SU-DHL-6 (cell line): Measurements from ENCODE around the gene GLS.
"Not testable (repeated sequence)": the region's sequence is repeated elsewhere in the genome, so short reads cannot be mapped to it uniquely, and the experiment has no call there.

ENCODE experiments used
- H2AFZ ChIP-seq: fragments of 200-600 bp; sonication (generic); 2 replicates; pipeline ENCODE4 v1.6.1; 2014; ENCODE audit warnings: low read depth, mild to moderate bottlenecking, moderate library complexity, mixed read lengths, antibody characterized with exemption, low read length; ENCODE audit not compliant: severe bottlenecking
- H3F3A ChIP-seq: fragments of 200-600 bp; shearing (Covaris generic); 2 replicates; pipeline ENCODE4 v1.6.0; 2016; ENCODE audit warnings: antibody characterized with exemption, mild to moderate bottlenecking; ENCODE audit not compliant: insufficient read depth
- H3K27ac ChIP-seq: fragments of 200-600 bp; sonication (generic); 2 replicates; pipeline ENCODE4 v1.5.1; 2016; ENCODE audit warnings: low read depth, mild to moderate bottlenecking, low read length, moderate library complexity, mixed read lengths
- H3K27me3 ChIP-seq: fragments of 200-600 bp; sonication (generic), shearing (Covaris generic); 2 replicates; pipeline ENCODE4 v1.6.0; 2014; ENCODE audit warnings: mild to moderate bottlenecking, low read length
- H3K36me3 ChIP-seq: fragments of 200-600 bp; sonication (generic); 2 replicates; pipeline ENCODE4 v1.6.1; 2014; ENCODE audit warnings: mild to moderate bottlenecking, low read length, mixed read lengths
- H3K4me2 ChIP-seq: fragments of 300-600, 200-600 bp; shearing (Covaris generic), sonication (generic); 2 replicates; pipeline ENCODE4 v1.6.0; 2014; ENCODE audit warnings: low read length, low read depth, mild to moderate bottlenecking; ENCODE audit not compliant: poor library complexity, severe bottlenecking
- H3K4me3 ChIP-seq: fragments of 200-600 bp; sonication (generic); 2 replicates; pipeline ENCODE4 v1.5.1; 2014; ENCODE audit warnings: antibody characterized with exemption, low read length, mild to moderate bottlenecking, mixed read lengths; ENCODE audit not compliant: insufficient read depth, poor library complexity, severe bottlenecking
- H3K79me2 ChIP-seq: fragments of 200-600 bp; sonication (generic); 2 replicates; pipeline ENCODE4 v1.6.1; 2014; ENCODE audit warnings: mild to moderate bottlenecking, low read length, moderate library complexity; ENCODE audit not compliant: insufficient read depth
- H3K9ac ChIP-seq: fragments of 200-600 bp; sonication (generic); 2 replicates; pipeline ENCODE4 v1.7.0; 2014; ENCODE audit warnings: mild to moderate bottlenecking, low read length
- H3K9me2 ChIP-seq: fragments of 200-600 bp; sonication (generic); replicated peaks from 2 replicates; pipeline ENCODE4 v1.6.1; 2014; ENCODE audit warnings: low read length; ENCODE audit not compliant: insufficient read depth
- H3K9me3 ChIP-seq: fragments of 200-600 bp; sonication (generic); 2 replicates; pipeline ENCODE4 v1.6.1; 2014; ENCODE audit warnings: low read length, mixed read lengths; ENCODE audit not compliant: insufficient read depth
- H4K20me1 ChIP-seq: fragments of 200-600 bp; sonication (generic); 2 replicates; pipeline ENCODE4 v1.6.1; 2014; ENCODE audit warnings: low read depth, mild to moderate bottlenecking, antibody characterized with exemption, low read length, moderate library complexity, mixed read lengths
- EZH2phosphoT487 ChIP-seq: fragments of 200-600 bp; sonication (generic), shearing (Covaris generic); conservative IDR thresholded peaks from 2 replicates; pipeline ENCODE4 v1.6.1; 2018; ENCODE audit warnings: mild to moderate bottlenecking, antibody characterized with exemption, low read length, moderate library complexity, mixed read lengths
- TF ChIP-seq, protein P1 (sequence below): fragments of 200-600 bp; sonication (generic); IDR thresholded peaks from one replicate; pipeline ENCODE4 v1.5.1; 2017; ENCODE audit warnings: antibody characterized with exemption, mild to moderate bottlenecking, low read length, moderate library complexity; ENCODE audit not compliant: insufficient read depth, poor library complexity, severe bottlenecking

GLS gene

GRCh38 chr2:190950566-190950991 is 70.0 kb downstream of the GLS start:
- TF ChIP-seq EZH2phosphoT487, result no peak
- TF ChIP-seq, protein P1, sequence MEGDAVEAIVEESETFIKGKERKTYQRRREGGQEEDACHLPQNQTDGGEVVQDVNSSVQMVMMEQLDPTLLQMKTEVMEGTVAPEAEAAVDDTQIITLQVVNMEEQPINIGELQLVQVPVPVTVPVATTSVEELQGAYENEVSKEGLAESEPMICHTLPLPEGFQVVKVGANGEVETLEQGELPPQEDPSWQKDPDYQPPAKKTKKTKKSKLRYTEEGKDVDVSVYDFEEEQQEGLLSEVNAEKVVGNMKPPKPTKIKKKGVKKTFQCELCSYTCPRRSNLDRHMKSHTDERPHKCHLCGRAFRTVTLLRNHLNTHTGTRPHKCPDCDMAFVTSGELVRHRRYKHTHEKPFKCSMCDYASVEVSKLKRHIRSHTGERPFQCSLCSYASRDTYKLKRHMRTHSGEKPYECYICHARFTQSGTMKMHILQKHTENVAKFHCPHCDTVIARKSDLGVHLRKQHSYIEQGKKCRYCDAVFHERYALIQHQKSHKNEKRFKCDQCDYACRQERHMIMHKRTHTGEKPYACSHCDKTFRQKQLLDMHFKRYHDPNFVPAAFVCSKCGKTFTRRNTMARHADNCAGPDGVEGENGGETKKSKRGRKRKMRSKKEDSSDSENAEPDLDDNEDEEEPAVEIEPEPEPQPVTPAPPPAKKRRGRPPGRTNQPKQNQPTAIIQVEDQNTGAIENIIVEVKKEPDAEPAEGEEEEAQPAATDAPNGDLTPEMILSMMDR, result no peak
- Histone ChIP-seq H3K9me2 (no peaks in the 10 kb centered on the region), H3K4me2 (no peak overlapping the region), H2AFZ (no peak overlapping the region), H3K27me3 (no peaks in the 10 kb centered on the region), H3K79me2 (no peaks in the 10 kb centered on the region), H3K27ac (no peak overlapping the region), H3F3A (no peaks in the 10 kb centered on the region; the same call in 1 of the 2 replicates), H3K36me3 (no peaks in the 10 kb centered on the region), H3K9me3 (no peaks in the 10 kb centered on the region), H4K20me1 (0 out of 2 replicates have a peak, but pooled peaks cover 5% of the 10 kb centered on the region), H3K4me3 (no peak overlapping the region), H3K9ac (no peak overlapping the region)

DNA sequence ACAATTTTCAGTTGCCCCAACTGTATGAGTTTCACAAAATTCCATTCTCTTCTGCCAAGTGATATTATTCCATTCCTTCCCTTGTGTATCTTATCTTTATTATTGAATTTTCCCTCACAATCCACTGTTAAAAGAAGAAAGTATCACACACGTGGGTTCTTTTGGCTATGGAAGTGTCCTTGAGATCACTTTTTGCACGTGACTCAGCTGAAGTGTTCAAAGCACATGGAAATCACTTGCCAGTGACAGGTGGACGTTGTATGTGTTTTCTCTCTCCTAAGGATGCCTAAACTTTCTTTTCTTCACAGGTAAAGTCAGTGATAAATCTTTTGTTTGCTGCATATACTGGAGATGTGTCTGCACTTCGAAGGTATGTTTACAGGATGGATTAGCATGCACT is 72.6 kb downstream of the GLS start:
- Histone ChIP-seq H3K36me3 (no peaks in the 10 kb centered on the region), H3K4me3 (no peak overlapping the region), H3K27me3 (no peaks in the 10 kb centered on the region), H3K79me2 (no peaks in the 10 kb centered on the region), H4K20me1 (no peaks in the 10 kb centered on the region), H3K4me2 (no peak overlapping the region), H3K27ac (no peak overlapping the region), H2AFZ (no peak overlapping the region), H3K9me3 (no peaks in the 10 kb centered on the region), H3K9ac (no peak overlapping the region), H3K9me2 (no peaks in the 10 kb centered on the region), H3F3A (no peaks in the 10 kb centered on the region; the same call in 1 of the 2 replicates)
- TF ChIP-seq EZH2phosphoT487, result no peak
- TF ChIP-seq, protein P1, result no peak

GRCh38 chr2:190959911-190960788 is 79.5 kb downstream of the GLS start:
- Histone ChIP-seq H3K4me3 (no peak overlapping the region), H3K4me2 (no peak overlapping the region), H4K20me1 (no peaks in the 10 kb centered on the region), H3K9me2 (no peaks in the 10 kb centered on the region), H3K27me3 (no peaks in the 10 kb centered on the region), H3F3A (no peaks in the 10 kb centered on the region), H3K79me2 (no peaks in the 10 kb centered on the region), H3K9ac (no peak overlapping the region), H3K36me3 (no peaks in the 10 kb centered on the region), H3K9me3 (no peaks in the 10 kb centered on the region), H3K27ac (no peak overlapping the region), H2AFZ (no peak overlapping the region)
- TF ChIP-seq EZH2phosphoT487, result no peak
- TF ChIP-seq, protein P1, result no peak

GRCh38 chr2:190961117-190961516 is 80.5 kb downstream of the GLS start:
- H3K36me3 ChIP-seq, H3K27ac ChIP-seq, H3K4me2 ChIP-seq, H3F3A ChIP-seq, H3K9me2 ChIP-seq, H3K79me2 ChIP-seq, H2AFZ ChIP-seq, H3K9ac ChIP-seq, H4K20me1 ChIP-seq, H3K4me3 ChIP-seq, H3K27me3 ChIP-seq, H3K9me3 ChIP-seq: not testable (repeated sequence)
